Adrenal gland (tissue), 5 donors: ENCODE measurements around the gene ST7.

ENCODE experiments used
- CTCF ChIP-seq, 6 experiments: fragments of 450-650 bp in 4 of 6; fragments of 200-600 bp in 2 of 6; sonication (generic) in 1 of 6; IDR thresholded peaks; 1 replicate in 5 of 6; 2 replicates in 1 of 6; pipeline versions ENCODE4 v1.5.1 to v1.8.0; 2016 to 2021; ENCODE audit warnings: antibody characterized with exemption in 6 of 6, mild to moderate bottlenecking in 2 of 6, moderate library complexity in 1 of 6
- POLR2A ChIP-seq, 2 donors: fragments of 450-650 bp; IDR thresholded peaks; one replicate each; pipeline ENCODE4 v1.6.1; 2017; ENCODE audit warnings: antibody characterized with exemption in 2 of 2, mild to moderate bottlenecking in 2 of 2, moderate library complexity in 1 of 2
- donor health status: DM: no; HTN: no; CAD: no.

- no peak for TF ChIP-seq POLR2A (IDR thresholded peaks at IDR 0.05)
- TF ChIP-seq CTCF (IDR thresholded peaks at IDR 0.05): no peak
Observed at GRCh38 chr7:117279203-117279602, 325.9 kb downstream of the ST7 start.
